Subcutaneous abdominal adipose tissue (tissue), 5 donors: Measurements from ENCODE around the gene AVPR2.

Source experiments
- H3K27ac ChIP-seq: one replicate; pipeline ENCODE4 v1.7.0; 2013; ENCODE audit warnings: low read depth, mild to moderate bottlenecking, inconsistent platforms, low read length, moderate library complexity
- H3K27me3 ChIP-seq, 5 donors: one replicate each; pipeline ENCODE4 v1.7.0; 2013; ENCODE audit warnings: low read length in 5 of 5, inconsistent platforms in 1 of 5; ENCODE audit not compliant: control insufficient read depth in 5 of 5, insufficient read depth in 4 of 5
- H3K36me3 ChIP-seq, 5 donors: one replicate each; pipeline ENCODE4 v1.7.0; 2013; ENCODE audit warnings: low read length in 5 of 5; ENCODE audit not compliant: control insufficient read depth in 5 of 5, insufficient read depth in 5 of 5
- H3K4me1 ChIP-seq, 5 donors: one replicate each; pipeline ENCODE4 v1.7.0; 2013; ENCODE audit warnings: low read length in 5 of 5, mild to moderate bottlenecking in 3 of 5, moderate library complexity in 1 of 5; ENCODE audit not compliant: control insufficient read depth in 5 of 5, insufficient read depth in 5 of 5
- H3K4me3 ChIP-seq, 5 donors: one replicate each; pipeline ENCODE4 v1.7.0; 2013; ENCODE audit warnings: low read length in 5 of 5, low read depth in 1 of 5
- H3K9ac ChIP-seq, 5 donors: one replicate each; pipeline ENCODE4 v1.7.0; 2013; ENCODE audit warnings: low read length in 5 of 5, mild to moderate bottlenecking in 4 of 5, moderate library complexity in 3 of 5
- H3K9me3 ChIP-seq, 5 donors: one replicate each; pipeline ENCODE4 v1.7.0; 2013; ENCODE audit warnings: low read length in 5 of 5; ENCODE audit not compliant: control insufficient read depth in 5 of 5
- donor health status: healthy.
- donor health status: healthy.
- donor health status: healthy.
- donor health status: healthy.
- donor health status: healthy.

The AVPR2 gene

DNA sequence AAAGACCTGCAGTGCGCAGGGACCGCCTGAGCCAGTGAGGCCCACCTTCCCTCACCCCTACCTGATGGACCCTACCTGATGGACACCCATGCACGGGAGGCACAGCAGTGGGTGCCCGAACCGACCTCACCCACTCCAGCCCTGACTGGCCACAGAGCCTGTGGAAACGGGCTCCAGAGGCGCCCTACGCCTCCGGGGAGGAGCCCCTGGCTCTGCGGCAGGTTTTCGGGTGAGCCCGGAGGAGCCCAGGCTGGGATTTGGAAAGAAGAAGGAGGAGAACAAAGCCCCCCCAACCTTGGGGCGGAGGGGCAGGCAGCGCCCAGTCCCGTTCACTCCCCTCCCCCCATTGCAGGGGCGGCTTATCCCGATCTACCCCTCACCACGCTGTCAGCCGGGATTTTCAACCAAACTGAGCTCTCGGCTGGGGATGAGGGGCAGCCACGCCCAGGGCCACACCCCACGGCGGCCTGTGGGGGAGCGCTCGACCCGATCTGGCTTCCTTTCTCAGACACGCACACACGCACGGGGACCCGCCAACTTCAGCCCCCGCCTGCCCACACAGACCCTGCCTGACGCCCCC, 19.2 kb upstream of the AVPR2 start:
- H3K9ac ChIP-seq = no peak overlapping the region
- peaks cover 0 to 4% (median 0%) of the 10 kb centered on the region in 5 donors for H3K9me3 ChIP-seq
- no peak overlapping the region for H3K4me3 ChIP-seq
- H3K4me1 ChIP-seq = peaks cover 0 to 6% (median 0%) of the 10 kb centered on the region in 5 donors
- no peaks in the 10 kb centered on the region for H3K36me3 ChIP-seq
- no peak overlapping the region for H3K27ac ChIP-seq
- peaks cover 46 to 78% (median 72%) of the 10 kb centered on the region in 5 donors for H3K27me3 ChIP-seq

DNA sequence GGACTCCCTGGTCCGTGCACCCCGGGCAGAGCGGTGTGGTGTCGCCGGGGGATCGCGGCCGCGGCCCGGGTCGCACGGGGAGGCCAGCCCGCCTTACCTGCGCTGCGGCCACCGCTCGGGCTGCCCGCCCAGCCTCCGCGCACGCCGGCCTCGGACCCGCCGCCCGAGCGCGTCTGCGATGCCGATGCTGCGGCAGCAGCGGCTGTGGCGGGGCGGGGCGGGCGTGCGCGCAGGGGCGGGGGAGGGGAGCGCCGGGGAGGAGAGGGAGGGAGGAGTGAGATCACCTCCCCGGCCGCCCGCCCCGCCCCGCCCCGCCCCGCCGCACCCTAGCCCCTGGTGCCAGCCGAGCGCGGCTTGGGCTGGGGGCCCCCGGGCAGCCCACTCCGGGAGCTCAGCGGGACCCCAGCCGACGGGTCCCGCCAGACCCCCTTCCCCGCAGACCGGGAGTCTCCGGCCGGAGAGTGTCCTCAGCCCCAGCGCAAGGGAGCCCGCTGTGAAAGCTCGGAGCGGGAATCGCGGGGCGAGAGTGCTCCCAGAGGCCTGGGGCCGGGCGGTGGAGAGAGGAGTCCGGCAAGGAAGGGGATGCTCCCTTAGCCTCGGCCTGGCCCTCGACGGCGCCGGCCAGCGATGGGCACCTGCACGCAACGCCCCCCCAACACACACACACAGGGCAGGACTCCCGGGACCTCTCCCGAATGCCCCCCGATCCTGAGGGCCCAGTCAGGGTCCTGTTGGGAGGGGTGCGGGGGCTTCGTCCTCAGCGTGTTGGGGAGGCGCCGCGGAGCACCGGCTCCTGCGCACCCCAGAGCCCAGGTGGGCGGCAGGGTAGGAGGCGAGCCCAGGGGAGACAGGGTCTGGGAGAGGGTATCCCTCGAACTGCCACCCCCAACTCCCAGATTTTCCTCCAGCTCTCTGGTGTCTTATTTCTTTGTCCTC, 18.2 kb upstream of the AVPR2 start, which contains the start of gene L1CAM:
Gene L1CAM (minus strand): TSS at position 206 of the 936 bp plus-strand sequence. CDS start 10,337 bp downstream, outside the sequence.
- Histone ChIP-seq H3K4me1 (peaks cover 0 to 6% (median 0%) of the 10 kb centered on the region in 5 donors), H3K9ac (no peak within 1 kb of the TSS), H3K9me3 (peaks cover 0 to 4% (median 0%) of the 10 kb centered on the region in 5 donors), H3K27ac (no peak within 1 kb of the TSS), H3K27me3 (peaks cover 39 to 75% (median 64%) of the 10 kb centered on the region in 5 donors), H3K4me3 (no peak within 1 kb of the TSS), H3K36me3 (no peaks in the 10 kb centered on the region)

- peaks cover 33 to 69% (median 57%) of the 10 kb centered on the region in 5 donors for H3K27me3 ChIP-seq
- H3K9me3 ChIP-seq = peaks cover 0 to 4% (median 0%) of the 10 kb centered on the region in 5 donors
- no peak overlapping the region for H3K9ac ChIP-seq
- no peaks in the 10 kb centered on the region for H3K36me3 ChIP-seq
- H3K27ac ChIP-seq = no peak overlapping the region
- peaks cover 0 to 6% (median 0%) of the 10 kb centered on the region in 5 donors for H3K4me1 ChIP-seq
- H3K4me3 ChIP-seq = no peak overlapping the region
These were observed 17.6 kb upstream of the AVPR2 start for GRCh38 chrX:153886915-153887314.

- no peak overlapping the region for H3K9ac ChIP-seq
- H3K27ac ChIP-seq = no peak overlapping the region
- no peaks in the 10 kb centered on the region for H3K36me3 ChIP-seq
- H3K4me1 ChIP-seq = peaks cover 0 to 6% (median 0%) of the 10 kb centered on the region in 5 donors
- H3K9me3 ChIP-seq = peaks cover 0 to 4% (median 0%) of the 10 kb centered on the region in 5 donors
- no peak overlapping the region for H3K4me3 ChIP-seq
- H3K27me3 ChIP-seq = peaks cover 33 to 68% (median 56%) of the 10 kb centered on the region in 5 donors
These were observed 17.1 kb upstream of the AVPR2 start for GRCh38 chrX:153887385-153887784.

- H3K4me1 ChIP-seq = peaks cover 0 to 6% (median 0%) of the 10 kb centered on the region in 5 donors
- no peak overlapping the region for H3K4me3 ChIP-seq
- peaks cover 26 to 66% (median 52%) of the 10 kb centered on the region in 5 donors for H3K27me3 ChIP-seq
- H3K9me3 ChIP-seq = peaks cover 0 to 4% (median 0%) of the 10 kb centered on the region in 5 donors
- H3K36me3 ChIP-seq = no peaks in the 10 kb centered on the region
- H3K27ac ChIP-seq = no peak overlapping the region
- H3K9ac ChIP-seq = no peak overlapping the region
These were observed 16.1 kb upstream of the AVPR2 start for GRCh38 chrX:153888344-153888743.

GRCh38 chrX:153889123-153889522, 15.3 kb upstream of the AVPR2 start:
- H3K9me3 ChIP-seq = peaks cover 0 to 4% (median 0%) of the 10 kb centered on the region in 5 donors
- H3K27me3 ChIP-seq = peaks cover 20 to 64% (median 45%) of the 10 kb centered on the region in 5 donors
- H3K9ac ChIP-seq = no peak overlapping the region
- no peak overlapping the region for H3K27ac ChIP-seq
- H3K4me1 ChIP-seq = peaks cover 0 to 6% (median 0%) of the 10 kb centered on the region in 5 donors
- H3K4me3 ChIP-seq = no peak overlapping the region
- H3K36me3 ChIP-seq = no peaks in the 10 kb centered on the region

DNA sequence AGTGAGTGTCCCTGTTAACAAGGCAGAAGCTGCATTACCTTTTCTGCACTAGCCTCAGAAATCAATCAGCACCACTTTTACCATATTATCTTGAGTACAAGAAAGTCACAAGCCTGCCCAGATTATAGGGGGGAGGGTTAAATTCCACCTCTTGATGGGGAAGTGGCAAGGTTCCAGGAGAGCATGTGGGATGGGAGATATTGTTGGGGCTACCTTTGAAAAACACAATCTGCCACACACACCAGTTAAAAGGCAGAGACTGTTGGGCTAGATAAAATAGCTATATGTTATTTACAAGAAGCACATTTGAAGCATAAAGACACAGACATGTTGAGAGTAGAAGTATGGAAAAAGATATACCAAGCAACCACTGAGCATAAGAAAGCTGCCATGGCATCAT, 6.6 kb upstream of the AVPR2 start:
- H3K4me1 ChIP-seq = peaks cover 0 to 23% (median 17%) of the 10 kb centered on the region in 5 donors
- no peaks in the 10 kb centered on the region for H3K36me3 ChIP-seq
- peaks cover 0 to 4% (median 3%) of the 10 kb centered on the region in 5 donors for H3K9me3 ChIP-seq

DNA sequence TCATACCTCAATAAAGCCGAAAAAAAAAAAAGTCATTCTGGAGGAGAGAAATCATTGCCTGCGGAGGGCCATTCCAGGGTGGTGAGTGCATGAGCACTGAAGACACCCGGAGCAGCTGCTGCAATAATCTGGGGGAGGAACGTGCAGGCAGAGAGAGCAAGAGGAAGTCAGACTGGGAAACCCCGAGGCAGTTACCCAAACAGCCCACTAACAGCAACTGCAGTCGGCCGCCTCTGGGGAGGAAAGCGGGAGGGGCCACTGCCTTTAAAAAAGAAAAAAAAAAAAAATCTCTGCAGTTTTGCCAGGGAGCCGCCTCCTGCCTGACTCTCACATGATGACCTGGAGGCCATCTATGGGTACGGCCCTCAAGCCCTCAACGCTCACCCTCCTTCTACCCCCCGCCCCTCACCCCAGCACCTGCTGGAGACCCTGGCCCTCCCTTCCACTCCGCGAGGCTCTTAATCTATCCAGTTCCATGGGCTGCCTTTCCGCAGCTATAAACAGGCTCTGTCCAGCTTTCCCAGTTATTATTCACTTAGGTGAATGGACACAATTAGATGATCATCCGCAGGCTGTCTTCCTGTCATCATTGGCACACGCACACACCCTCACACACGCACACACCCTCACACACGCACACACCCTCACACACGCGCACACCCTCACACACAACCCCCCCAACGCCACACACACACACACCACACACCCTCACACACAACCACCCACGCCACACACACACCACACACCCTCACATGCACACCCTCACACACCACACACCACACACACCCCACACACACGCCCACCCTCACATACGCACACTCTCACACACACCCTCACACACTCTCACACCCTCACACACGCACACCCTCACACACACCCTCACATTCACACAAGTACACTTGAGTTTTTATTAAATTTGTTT, 3.4 kb upstream of the AVPR2 start:
- no peak overlapping the region for H3K27ac ChIP-seq
- peaks cover 4 to 21% (median 12%) of the 10 kb centered on the region in 5 donors for H3K27me3 ChIP-seq
- peaks cover 0 to 47% (median 28%) of the 10 kb centered on the region in 5 donors for H3K4me1 ChIP-seq
- no peak overlapping the region for H3K9ac ChIP-seq
- H3K36me3 ChIP-seq = no peaks in the 10 kb centered on the region
- H3K4me3 ChIP-seq = no peak overlapping the region
- peaks cover 0 to 3% (median 1%) of the 10 kb centered on the region in 5 donors for H3K9me3 ChIP-seq

More for the DNA sequence above, 6.6 kb upstream of the AVPR2 start:
- no peak overlapping the region for H3K27ac ChIP-seq
- peaks cover under 1 to 23% (median 15%) of the 10 kb centered on the region in 5 donors for H3K27me3 ChIP-seq
- no peak overlapping the region for H3K4me3 ChIP-seq
- no peak overlapping the region for H3K9ac ChIP-seq

DNA sequence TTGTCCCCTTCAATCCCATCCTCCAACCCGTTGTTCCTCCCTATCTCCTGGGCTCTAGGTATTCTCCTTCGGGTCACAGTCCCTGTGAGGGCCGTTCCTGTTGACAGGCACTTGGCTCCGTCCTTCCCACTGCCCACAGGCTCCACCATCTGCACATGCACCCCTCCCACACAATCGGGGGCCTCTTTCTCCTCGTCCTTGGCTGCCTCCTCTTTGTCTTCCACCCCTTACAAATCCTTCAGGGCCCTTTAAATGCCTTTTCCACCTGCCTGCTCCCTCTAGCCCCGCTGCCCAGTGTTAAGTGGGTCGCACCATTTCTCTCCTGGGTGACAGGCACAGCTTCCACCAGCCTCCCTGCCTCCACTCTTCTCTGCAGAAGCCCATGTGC, 2.7 kb upstream of the AVPR2 start:
- Histone ChIP-seq H3K4me1 (peaks cover 0 to 53% (median 28%) of the 10 kb centered on the region in 5 donors), H3K9ac (no peak overlapping the region), H3K9me3 (peaks cover 0 to under 1% (median 0%) of the 10 kb centered on the region in 5 donors), H3K36me3 (no peaks in the 10 kb centered on the region), H3K27me3 (peaks cover 5 to 26% (median 18%) of the 10 kb centered on the region in 5 donors), H3K27ac (no peak overlapping the region), H3K4me3 (no peak overlapping the region)
